GM19240 (cell line): ENCODE measurements around the gene SRCIN1.
A peak's percentile ranks its signal among the peaks of the same experiment; 100 is the strongest.

Source experiments
- DNase-seq: peaks from one replicate; pipeline ENCODE4 v3.0.0; 2011; ENCODE audit warnings: low spot score; ENCODE audit not compliant: insufficient read length

The SRCIN1 gene

GRCh38 chr17:38564869-38565268 is 40.9 kb downstream of the SRCIN1 start:
- no peak for DNase-seq

- no peak for DNase-seq
Measured at GRCh38 chr17:38564254-38564837, 41.4 kb downstream of the SRCIN1 start.

GRCh38 chr17:38563362-38564253 is 42.1 kb downstream of the SRCIN1 start:
- DNase-seq: no peak

GRCh38 chr17:38562903-38563302 is 42.8 kb downstream of the SRCIN1 start:
- no peak for DNase-seq

- DNase-seq: no peak
Measured at GRCh38 chr17:38562215-38562569, 43.6 kb downstream of the SRCIN1 start.

- no peak for DNase-seq
Measured at GRCh38 chr17:38561416-38562214, 44.1 kb downstream of the SRCIN1 start.

GRCh38 chr17:38560503-38561318 is 45.0 kb downstream of the SRCIN1 start:
- DNase-seq: no peak

- no peak for DNase-seq
Measured at GRCh38 chr17:38559880-38560230, 45.9 kb downstream of the SRCIN1 start.

GRCh38 chr17:38559051-38559879 is 46.5 kb downstream of the SRCIN1 start:
- peak; percentile 97 for DNase-seq

- no peak for DNase-seq
Measured at GRCh38 chr17:38558728-38559050, 47.1 kb downstream of the SRCIN1 start.

GRCh38 chr17:38557836-38558727 is 47.7 kb downstream of the SRCIN1 start:
- DNase-seq: peak; percentile 97

GRCh38 chr17:38557396-38557795 is 48.4 kb downstream of the SRCIN1 start:
- DNase-seq: no peak

GRCh38 chr17:38556239-38556638 is 49.5 kb downstream of the SRCIN1 start:
- DNase-seq: no peak

- DNase-seq: no peak
Measured at GRCh38 chr17:38554430-38555350, 51.1 kb downstream of the SRCIN1 start.

- no peak for DNase-seq
Measured at GRCh38 chr17:38552343-38552742, 53.4 kb downstream of the SRCIN1 start.

- DNase-seq: no peak
Measured at GRCh38 chr17:38551121-38551520, 54.6 kb downstream of the SRCIN1 start.

- no peak for DNase-seq
Measured at GRCh38 chr17:38550661-38551060, 55.1 kb downstream of the SRCIN1 start.

GRCh38 chr17:38549285-38549684 is 56.5 kb downstream of the SRCIN1 start:
- no peak for DNase-seq

- no peak for DNase-seq
Measured at GRCh38 chr17:38547444-38547843, 58.3 kb downstream of the SRCIN1 start.
